ENCODE data around the gene ZBTB7C.

The ZBTB7C gene

GRCh38 chr18:48091869-48092497 lies 317.2 kb downstream of the ZBTB7C start:
- Mint-ChIP-seq H3K4me3 (no peak overlapping the region), H3K36me3 (no peaks in the 10 kb centered on the region), H3K4me1 (ENCODE audit: low read depth) (no peaks in the 10 kb centered on the region), H3K27ac (no peak overlapping the region), H3K27me3 (no peaks in the 10 kb centered on the region), H3K9me3 (ENCODE audit: low read depth) (no peaks in the 10 kb centered on the region)

DNA sequence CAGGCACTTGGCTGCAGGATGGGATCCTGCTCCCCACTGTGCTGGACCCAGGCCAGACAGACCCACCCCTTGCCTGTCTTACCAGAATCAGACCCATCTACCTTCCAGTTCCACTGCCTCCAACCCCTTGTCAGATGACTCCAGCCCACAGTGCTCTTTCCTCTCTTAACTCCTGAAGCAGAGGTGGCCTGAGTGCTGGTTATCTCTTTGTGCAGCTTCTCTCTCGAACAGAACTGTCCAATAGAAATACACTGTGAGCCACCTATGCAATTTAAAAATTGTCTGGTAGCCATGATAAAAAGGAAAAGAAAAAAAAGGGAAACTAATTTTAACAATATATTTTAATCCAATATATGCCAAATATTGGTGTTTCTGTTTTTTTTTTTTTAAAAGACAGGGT lies 318.5 kb downstream of the ZBTB7C start:
- Mint-ChIP-seq H3K9me3 (ENCODE audit: low read depth) (no peaks in the 10 kb centered on the region), H3K4me3 (no peak overlapping the region), H3K4me1 (ENCODE audit: low read depth) (no peaks in the 10 kb centered on the region), H3K27ac (no peak overlapping the region), H3K27me3 (no peaks in the 10 kb centered on the region), H3K36me3 (no peaks in the 10 kb centered on the region)

- Mint-ChIP-seq H3K27ac (no peak overlapping the region), H3K4me1 (ENCODE audit: low read depth) (no peaks in the 10 kb centered on the region), H3K27me3 (no peaks in the 10 kb centered on the region), H3K9me3 (ENCODE audit: low read depth) (no peaks in the 10 kb centered on the region), H3K36me3 (no peaks in the 10 kb centered on the region), H3K4me3 (no peak overlapping the region)
Measured at GRCh38 chr18:48090021-48090420, 319.2 kb downstream of the ZBTB7C start.

DNA sequence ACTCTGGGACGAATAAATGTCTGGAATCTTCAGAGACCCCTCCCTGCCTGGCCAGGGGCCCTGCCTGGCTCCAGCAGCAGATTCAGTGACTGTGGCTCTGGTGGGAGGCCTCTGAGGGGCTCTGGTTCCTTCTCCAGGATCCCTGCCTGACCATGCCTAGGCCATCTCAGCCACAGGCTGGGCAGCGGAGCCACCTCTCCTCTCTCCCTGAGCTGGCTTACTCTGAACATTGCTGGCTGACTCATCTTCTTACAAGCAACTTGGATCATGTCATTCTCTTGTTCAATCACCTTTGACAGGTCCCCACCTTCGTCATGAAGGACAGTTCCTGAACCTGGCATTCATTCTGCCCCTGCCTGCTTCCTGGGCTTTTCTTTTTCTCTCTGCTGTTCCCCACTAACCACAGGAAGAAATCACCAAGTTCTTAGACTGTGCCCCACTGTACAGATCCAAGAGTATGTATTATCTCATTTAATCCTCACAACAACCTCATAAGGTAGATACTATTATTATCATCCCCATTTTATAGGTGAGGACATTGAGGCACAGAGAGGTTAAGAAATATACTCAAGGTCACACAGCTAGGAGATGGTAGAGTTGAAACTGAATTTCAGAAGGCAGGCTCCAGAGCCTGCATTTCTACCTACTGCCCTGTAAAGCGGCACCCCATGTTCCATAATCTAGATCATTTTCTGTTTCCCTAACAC lies 323.2 kb downstream of the ZBTB7C start:
- no peaks in the 10 kb centered on the region for H3K36me3 Mint-ChIP-seq
- H3K27ac Mint-ChIP-seq, result no peak overlapping the region
- H3K9me3 Mint-ChIP-seq (ENCODE audit: low read depth), result no peaks in the 10 kb centered on the region
- H3K4me3 Mint-ChIP-seq, result no peak overlapping the region
- no peaks in the 10 kb centered on the region for H3K4me1 Mint-ChIP-seq (ENCODE audit: low read depth)
- H3K27me3 Mint-ChIP-seq, result no peaks in the 10 kb centered on the region

DNA sequence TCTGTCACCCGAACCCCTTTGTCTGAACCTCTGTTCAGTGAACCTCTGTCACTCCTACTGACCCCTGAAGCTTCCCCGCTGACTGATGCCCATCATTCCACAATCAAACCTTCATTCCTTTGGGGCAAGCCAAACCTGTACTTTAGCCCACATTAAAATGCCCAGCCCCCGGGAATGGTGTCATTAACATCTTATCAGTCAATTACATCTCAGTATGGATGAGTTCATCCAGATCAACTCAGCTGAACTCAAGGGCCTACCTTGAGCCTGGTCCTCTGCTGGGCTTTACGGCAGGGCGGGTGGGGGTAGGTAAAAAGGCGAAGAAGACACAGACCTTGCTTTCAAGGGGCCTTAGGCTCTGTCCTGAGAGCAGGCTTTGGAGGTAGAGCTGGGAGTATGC lies 324.3 kb downstream of the ZBTB7C start:
- H3K27ac Mint-ChIP-seq, result no peak overlapping the region
- no peaks in the 10 kb centered on the region for H3K9me3 Mint-ChIP-seq (ENCODE audit: low read depth)
- no peaks in the 10 kb centered on the region for H3K36me3 Mint-ChIP-seq
- H3K4me1 Mint-ChIP-seq (ENCODE audit: low read depth), result no peaks in the 10 kb centered on the region
- H3K27me3 Mint-ChIP-seq, result no peaks in the 10 kb centered on the region
- H3K4me3 Mint-ChIP-seq, result no peak overlapping the region

GRCh38 chr18:48084041-48084757 lies 325.0 kb downstream of the ZBTB7C start:
- H3K27ac Mint-ChIP-seq, result no peak overlapping the region
- H3K4me1 Mint-ChIP-seq (ENCODE audit: low read depth), result no peaks in the 10 kb centered on the region
- no peak overlapping the region for H3K4me3 Mint-ChIP-seq
- H3K36me3 Mint-ChIP-seq, result no peaks in the 10 kb centered on the region
- H3K27me3 Mint-ChIP-seq, result no peaks in the 10 kb centered on the region
- H3K9me3 Mint-ChIP-seq (ENCODE audit: low read depth), result no peaks in the 10 kb centered on the region

DNA sequence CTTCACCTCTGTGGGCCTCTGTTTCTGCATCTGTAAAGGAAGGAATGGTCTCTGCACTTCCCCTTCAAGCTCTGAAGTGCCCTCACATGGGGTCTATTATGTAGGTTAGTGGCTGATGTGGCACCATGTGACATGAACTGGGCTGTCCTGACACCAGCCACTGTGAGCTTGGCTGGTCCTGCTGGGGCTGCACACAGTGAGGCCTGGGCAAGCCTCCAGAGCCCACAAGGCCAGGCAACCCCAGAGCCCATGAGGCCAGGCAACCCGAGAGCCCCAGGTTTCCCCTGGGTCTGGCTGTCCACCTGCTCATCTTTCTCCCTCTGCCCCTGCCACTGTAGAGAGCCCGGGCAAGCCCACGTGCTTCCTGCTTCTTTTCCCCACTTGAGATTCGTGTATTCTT lies 328.6 kb downstream of the ZBTB7C start:
- Mint-ChIP-seq H3K27ac (no peak overlapping the region), H3K4me1 (ENCODE audit: low read depth) (no peaks in the 10 kb centered on the region), H3K36me3 (no peaks in the 10 kb centered on the region), H3K27me3 (peaks cover 1% of the 10 kb centered on the region), H3K4me3 (no peak overlapping the region), H3K9me3 (ENCODE audit: low read depth) (no peaks in the 10 kb centered on the region)

GRCh38 chr18:48079885-48080284 lies 329.3 kb downstream of the ZBTB7C start:
- H3K36me3 Mint-ChIP-seq, result no peaks in the 10 kb centered on the region
- H3K4me3 Mint-ChIP-seq, result no peak overlapping the region
- H3K27me3 Mint-ChIP-seq, result peaks cover 1% of the 10 kb centered on the region
- no peaks in the 10 kb centered on the region for H3K4me1 Mint-ChIP-seq (ENCODE audit: low read depth)
- H3K9me3 Mint-ChIP-seq (ENCODE audit: low read depth), result no peaks in the 10 kb centered on the region
- H3K27ac Mint-ChIP-seq, result no peak overlapping the region

DNA sequence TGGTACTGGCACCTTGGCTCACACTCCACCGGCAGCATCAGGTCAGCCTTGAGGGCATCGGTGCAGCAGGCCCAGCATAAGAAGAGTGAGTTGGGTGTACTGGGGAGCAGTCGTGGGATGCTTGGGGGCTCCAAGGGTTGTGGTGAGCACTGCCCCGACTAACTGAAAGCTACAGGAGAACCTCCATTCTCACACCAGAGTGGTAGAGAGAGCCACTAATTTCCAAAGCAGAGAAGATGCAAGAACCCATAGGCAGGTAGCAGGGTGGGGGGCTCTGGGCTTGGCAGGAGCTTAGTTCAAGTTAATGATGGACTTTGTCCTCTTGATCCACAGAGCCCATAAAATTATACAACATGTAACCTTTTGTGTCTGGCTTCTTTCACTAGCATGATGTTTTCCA lies 330.7 kb downstream of the ZBTB7C start:
- Mint-ChIP-seq H3K4me3 (no peak overlapping the region), H3K27me3 (peaks cover 1% of the 10 kb centered on the region), H3K27ac (no peak overlapping the region), H3K36me3 (no peaks in the 10 kb centered on the region), H3K9me3 (ENCODE audit: low read depth) (no peaks in the 10 kb centered on the region), H3K4me1 (ENCODE audit: low read depth) (no peaks in the 10 kb centered on the region)

DNA sequence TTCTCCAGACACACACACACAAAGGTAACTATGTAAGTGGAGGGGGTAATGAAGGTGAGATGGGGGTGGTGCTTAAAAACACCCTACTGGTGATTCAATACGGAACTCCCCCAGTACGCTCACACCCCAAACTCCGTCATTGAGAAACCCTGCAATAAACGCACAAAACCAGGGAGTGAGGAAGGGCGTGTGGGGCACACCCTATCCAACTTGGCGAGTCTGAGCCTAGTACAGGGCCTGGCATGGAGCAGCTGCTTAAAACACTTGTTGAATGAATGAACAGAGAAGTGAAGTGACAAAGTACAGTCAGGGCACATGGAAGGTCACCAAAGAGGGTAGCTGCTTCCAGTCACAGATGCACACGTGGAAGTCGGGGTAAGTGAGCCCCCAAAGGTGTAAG lies 331.9 kb downstream of the ZBTB7C start:
- no peaks in the 10 kb centered on the region for H3K4me1 Mint-ChIP-seq (ENCODE audit: low read depth)
- H3K27me3 Mint-ChIP-seq, result peaks cover 1% of the 10 kb centered on the region
- H3K9me3 Mint-ChIP-seq (ENCODE audit: low read depth), result no peaks in the 10 kb centered on the region
- H3K36me3 Mint-ChIP-seq, result no peaks in the 10 kb centered on the region
- H3K4me3 Mint-ChIP-seq, result no peak overlapping the region
- H3K27ac Mint-ChIP-seq, result no peak overlapping the region

DNA sequence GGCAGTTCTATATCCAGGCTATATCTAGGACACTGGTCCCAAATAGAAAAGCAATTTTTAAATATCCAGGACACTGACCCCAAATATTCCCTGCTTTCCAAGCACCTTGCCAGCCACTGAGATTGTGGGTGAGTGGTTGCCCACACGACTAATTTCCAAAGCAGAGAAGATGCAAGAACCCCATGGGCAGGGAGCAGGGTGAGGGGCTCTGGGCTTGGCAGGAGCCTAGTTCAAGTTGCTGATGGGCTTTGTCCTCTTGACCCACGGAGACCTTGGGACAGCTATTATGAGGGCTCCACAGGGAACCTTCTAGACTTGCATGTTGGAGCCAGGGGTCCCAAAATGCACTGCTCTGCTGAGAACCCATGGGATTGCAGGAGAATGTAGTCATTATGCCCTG lies 332.7 kb downstream of the ZBTB7C start:
- H3K4me1 Mint-ChIP-seq (ENCODE audit: low read depth), result no peaks in the 10 kb centered on the region
- peaks cover 1% of the 10 kb centered on the region for H3K27me3 Mint-ChIP-seq
- H3K27ac Mint-ChIP-seq, result no peak overlapping the region
- H3K4me3 Mint-ChIP-seq, result no peak overlapping the region
- H3K9me3 Mint-ChIP-seq (ENCODE audit: low read depth), result no peaks in the 10 kb centered on the region
- no peaks in the 10 kb centered on the region for H3K36me3 Mint-ChIP-seq

- peaks cover 1% of the 10 kb centered on the region for H3K27me3 Mint-ChIP-seq
- no peak overlapping the region for H3K4me3 Mint-ChIP-seq
- no peak overlapping the region for H3K27ac Mint-ChIP-seq
- H3K36me3 Mint-ChIP-seq, result no peaks in the 10 kb centered on the region
- no peaks in the 10 kb centered on the region for H3K9me3 Mint-ChIP-seq (ENCODE audit: low read depth)
- H3K4me1 Mint-ChIP-seq (ENCODE audit: low read depth), result no peaks in the 10 kb centered on the region
Measured at GRCh38 chr18:48075707-48076093, 333.5 kb downstream of the ZBTB7C start.

DNA sequence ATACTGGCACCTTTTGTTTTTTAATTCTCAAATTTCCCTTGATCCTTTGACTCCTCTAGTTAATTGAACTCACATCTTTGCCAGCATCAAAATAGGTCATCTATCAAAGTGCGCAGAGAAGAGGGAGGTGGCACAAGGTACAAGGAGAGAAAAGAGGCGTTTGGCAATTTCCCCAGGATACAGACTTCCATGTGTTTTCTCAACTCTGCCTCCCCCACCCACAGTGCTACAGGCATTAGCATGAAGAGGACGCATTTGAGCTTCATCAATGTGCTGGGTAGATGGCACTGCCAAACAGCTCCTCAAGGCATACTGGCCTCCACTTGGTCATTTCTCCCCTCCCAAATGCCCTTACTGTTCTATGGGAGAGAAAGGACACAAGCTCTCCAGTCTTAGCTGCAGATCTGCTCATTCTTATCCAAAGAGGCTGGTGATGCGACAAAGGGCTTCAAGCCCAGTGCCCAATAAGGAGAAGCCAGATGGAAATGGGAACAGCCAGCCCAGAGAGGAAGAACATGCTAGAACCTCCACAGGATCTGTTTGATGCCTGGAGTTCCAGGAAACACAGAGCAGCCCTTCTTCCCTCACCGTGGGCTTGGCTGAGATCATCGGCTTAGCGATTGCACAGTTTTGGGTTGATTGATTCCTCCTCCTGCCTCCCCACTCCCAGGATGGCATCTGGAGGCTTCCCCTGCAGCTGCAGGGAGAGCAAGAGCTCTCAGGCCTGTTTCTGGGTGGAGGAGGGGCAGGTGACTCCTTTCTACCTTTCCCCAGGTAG lies 334.1 kb downstream of the ZBTB7C start:
- Mint-ChIP-seq H3K27ac (no peak overlapping the region), H3K4me1 (ENCODE audit: low read depth) (no peaks in the 10 kb centered on the region), H3K36me3 (no peaks in the 10 kb centered on the region), H3K4me3 (no peak overlapping the region), H3K9me3 (ENCODE audit: low read depth) (no peaks in the 10 kb centered on the region), H3K27me3 (peaks cover 1% of the 10 kb centered on the region)

GRCh38 chr18:48073211-48073930 lies 335.8 kb downstream of the ZBTB7C start:
- no peaks in the 10 kb centered on the region for H3K9me3 Mint-ChIP-seq (ENCODE audit: low read depth)
- no peaks in the 10 kb centered on the region for H3K27me3 Mint-ChIP-seq
- H3K36me3 Mint-ChIP-seq, result no peaks in the 10 kb centered on the region
- no peak overlapping the region for H3K4me3 Mint-ChIP-seq
- H3K4me1 Mint-ChIP-seq (ENCODE audit: low read depth), result no peaks in the 10 kb centered on the region
- no peak overlapping the region for H3K27ac Mint-ChIP-seq

Data from activated naive CD8-positive, alpha-beta T cell (primary cell).